ENCODE data around the gene DIDO1.
A peak's percentile ranks its signal among the peaks of the same experiment; 100 is the strongest.

Gene DIDO1

DNA sequence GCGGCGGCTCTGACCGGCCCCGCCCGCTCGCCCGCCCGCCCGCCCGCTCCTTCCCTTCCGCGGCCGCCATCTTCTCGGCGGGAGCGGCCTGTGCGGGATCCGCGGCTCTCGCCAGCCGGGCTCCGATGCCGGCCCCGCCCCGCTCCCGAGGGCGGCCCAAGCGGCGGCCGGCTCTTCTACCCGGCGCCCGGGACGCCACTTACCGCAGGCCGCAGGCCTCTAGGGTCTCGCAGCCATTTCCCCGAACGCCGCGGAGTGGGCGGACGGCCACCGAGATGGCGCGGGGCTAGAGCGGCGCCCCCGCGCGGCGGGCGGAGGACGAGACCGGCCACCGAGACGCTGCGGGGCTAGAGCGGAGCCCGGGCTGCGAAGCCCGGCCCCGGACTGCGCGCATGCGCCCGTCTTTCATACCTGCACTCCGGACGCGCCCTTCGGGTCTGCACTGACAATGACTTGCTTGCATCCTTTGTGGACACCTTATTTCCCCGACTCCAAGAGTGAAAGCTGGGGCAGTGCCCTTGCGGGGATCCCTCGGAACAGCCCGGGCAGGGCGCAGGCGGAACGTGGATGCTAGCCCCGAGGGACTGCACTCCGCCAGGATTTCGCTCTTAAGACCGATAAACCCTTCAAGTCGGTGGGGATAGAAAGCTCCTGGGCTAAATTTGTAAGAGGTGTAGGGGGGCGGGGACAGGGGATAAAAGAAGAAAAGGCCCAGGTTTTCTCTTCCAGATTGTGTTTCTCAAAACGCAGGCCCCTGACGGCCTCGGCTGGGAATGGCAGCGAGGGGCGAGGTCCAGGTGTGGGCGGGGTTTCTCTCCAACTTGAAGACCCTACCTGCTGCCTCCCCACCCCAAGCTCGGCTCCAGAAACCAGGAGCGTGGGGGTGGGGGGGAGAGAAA, at the start of gene DIDO1:
TSS of gene DIDO1 (minus strand) at position 277 of the 899 bp plus-strand sequence.
- H3K36me3 Mint-ChIP-seq, result peaks cover 33% of the 10 kb centered on the region
- DNase-seq (ENCODE audit: low spot score in 2 of 2) (peak; percentile 92 to 94), ATAC-seq (peak; percentile 87)
- H3K4me1 Mint-ChIP-seq, result peaks cover 71% of the 10 kb centered on the region
- H3K27ac Mint-ChIP-seq, result peak within 1 kb of the TSS; percentile 96
- peak within 1 kb of the TSS; percentile 89 for H3K4me3 Mint-ChIP-seq
- H3K9me3 Mint-ChIP-seq, result no peaks in the 10 kb centered on the region

DNA sequence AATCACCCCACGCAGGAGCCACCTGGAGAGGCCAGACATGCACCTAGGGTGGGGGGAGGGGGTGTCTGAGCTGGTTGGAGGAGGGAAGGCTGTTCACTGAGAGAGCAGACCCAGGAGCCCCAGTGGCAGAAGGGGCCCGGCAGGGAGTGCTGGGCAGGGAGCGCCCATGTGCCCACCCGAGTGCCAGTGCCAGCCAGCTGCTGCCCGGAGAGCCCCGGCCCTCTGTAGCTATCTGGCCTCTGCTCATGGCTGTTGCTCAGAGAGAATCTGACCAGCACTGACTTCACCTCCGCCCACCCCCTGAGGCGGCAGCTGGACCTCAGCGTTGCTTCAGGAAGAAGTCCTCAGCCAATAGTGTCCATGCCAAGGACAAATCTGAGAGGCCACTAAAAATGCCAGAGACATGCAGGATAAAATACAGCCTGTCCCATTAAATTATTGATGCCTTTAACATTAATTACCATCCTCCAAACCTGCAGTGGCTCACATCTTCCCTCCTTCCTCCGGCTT, 49.0 kb upstream of the DIDO1 start:
- Mint-ChIP-seq H3K36me3 (peaks cover 11% of the 10 kb centered on the region), H3K4me1 (peaks cover 39% of the 10 kb centered on the region), H3K9me3 (no peaks in the 10 kb centered on the region), H3K4me3 (no peak overlapping the region), H3K27ac (no peak overlapping the region)
- no peak for ATAC-seq
- no peak for DNase-seq (ENCODE audit: low spot score in 2 of 2)

DNA sequence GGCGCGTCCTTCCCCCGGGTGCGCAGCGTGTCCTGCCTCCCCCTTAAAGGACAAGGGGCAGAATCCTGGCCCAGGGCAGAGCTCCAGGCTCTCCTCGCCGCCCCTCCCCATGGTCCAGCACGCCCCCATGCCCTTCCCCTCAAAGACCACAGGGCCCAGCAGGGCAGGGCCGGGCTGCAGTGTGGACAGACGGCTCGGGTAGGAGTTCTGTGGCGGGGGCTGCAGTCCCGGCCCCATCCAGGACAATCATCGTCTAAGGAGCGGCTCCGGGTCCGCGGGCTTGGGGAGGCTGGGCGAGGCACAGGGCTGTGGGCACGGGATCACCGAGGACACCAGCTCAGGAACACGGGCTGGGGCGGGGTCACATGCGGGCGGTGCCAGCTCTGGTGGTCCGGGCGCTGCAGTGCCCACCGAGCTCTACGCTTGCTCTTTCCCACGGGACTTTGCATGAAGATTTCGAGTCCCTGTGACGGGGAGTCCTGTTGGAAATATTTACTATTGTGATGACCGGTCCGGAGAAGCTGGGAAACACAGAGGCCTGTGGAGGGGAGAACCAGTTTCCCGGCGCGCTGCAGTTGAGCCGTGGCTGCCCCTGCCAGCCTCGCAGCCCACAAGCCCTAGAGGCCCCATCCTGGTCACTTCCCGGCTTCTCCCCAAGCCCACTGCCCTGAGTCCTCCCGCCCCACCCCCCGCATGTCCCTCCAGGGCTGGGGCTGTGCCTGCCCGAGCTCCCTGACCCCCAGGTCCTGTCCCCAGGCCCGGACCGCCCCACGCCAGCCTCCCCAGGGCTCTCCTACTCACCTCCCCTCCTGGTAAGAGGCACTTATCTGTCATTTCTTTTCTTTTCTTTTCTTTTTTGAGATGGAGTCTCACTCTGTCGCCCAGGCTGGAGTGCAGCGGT, 46.8 kb upstream of the DIDO1 start:
- Mint-ChIP-seq H3K4me1 (peaks cover 33% of the 10 kb centered on the region), H3K4me3 (peak overlapping the region; percentile 64), H3K36me3 (peaks cover 11% of the 10 kb centered on the region), H3K9me3 (no peaks in the 10 kb centered on the region), H3K27ac (peak overlapping the region; percentile 5)
- ATAC-seq, result no peak
- no peak for DNase-seq (ENCODE audit: low spot score in 2 of 2)

DNA sequence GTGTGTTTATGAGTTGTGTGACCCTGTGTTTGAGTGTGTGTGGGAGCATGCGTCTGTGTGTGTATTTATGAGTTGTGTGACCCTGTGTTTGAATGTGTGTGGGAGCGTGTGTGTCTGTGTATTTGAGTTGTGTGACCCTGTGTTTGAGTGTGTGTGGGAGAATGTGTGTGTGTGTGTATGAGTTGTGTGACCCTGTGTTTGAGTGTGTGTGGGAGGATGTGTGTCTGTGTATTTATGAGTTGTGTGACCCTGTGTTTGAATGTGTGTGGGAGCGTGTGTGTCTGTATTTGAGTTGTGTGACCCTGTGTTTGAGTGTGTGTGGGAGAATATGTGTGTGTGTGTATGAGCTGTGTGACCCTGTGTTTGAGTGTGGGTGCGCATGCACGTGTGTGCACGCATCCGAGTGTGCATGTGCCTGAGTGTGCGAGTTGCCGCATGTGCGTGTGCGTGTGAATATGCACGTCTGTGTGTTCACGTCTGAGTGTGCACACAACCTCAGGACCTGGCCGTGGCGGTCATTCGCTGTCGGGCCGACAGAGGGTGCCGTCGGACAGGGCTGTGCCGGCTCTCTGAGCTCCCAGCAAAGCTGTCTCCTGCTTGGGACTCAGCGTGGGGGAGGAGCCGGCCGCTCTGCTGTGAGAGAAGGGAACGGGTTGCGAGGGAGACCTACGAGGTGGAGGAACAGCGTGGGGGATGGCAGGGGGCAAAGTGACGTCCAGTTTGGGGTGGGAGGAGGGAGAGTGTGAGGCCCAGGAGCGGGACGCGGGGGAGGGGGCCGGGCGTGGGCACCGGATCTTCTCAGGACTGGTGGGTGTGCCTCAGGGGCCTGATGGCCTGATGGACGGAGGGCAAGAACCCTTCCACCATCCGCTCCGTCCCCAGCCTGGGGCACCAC, 45.9 kb upstream of the DIDO1 start:
- Mint-ChIP-seq H3K9me3 (no peaks in the 10 kb centered on the region), H3K27ac (peak overlapping the region; percentile 5), H3K36me3 (peaks cover 11% of the 10 kb centered on the region), H3K4me3 (peak overlapping the region; percentile 64), H3K4me1 (peaks cover 24% of the 10 kb centered on the region)
- DNase-seq (ENCODE audit: low spot score in 2 of 2), result peak; percentile 84 to 90
- peak; percentile 93 for ATAC-seq

DNA sequence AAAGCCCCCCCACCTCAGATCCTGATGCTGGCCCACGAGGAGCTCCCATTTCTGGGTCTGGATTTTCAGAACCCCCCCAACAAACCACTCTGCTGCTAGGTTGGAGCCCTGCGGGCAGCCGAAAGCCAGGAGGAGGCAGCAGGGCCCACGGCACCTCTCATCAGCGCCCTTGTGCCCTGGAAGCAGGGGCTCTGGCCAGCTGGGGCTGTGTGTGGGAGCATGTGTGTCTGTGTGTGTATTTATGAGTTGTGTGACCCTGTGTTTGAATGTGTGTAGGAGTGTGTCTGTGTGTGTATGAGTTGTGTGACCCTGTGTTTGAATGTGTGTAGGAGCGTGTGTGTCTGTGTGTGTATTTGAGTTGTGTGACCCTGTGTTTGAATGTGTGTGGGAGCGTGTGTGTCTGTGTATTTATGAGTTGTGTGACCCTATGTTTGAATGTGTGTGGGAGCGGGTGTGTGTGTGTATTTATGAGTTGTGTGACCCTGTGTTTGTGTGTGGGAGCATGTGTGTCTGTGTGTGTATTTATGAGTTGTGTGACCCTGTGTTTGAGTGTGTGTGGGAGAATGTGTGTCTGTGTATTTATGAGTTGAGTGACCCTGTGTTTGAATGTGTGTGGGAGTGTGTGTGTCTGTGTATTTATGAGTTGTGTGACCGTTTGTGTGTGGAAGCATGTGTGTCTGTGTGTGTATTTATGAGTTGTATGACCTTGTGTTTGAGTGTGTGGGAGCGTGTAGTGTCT, 45.1 kb upstream of the DIDO1 start:
- peaks cover 24% of the 10 kb centered on the region for H3K4me1 Mint-ChIP-seq
- H3K9me3 Mint-ChIP-seq, result no peaks in the 10 kb centered on the region
- ATAC-seq (no peak), DNase-seq (ENCODE audit: low spot score in 2 of 2) (no peak)
- H3K36me3 Mint-ChIP-seq, result peaks cover 11% of the 10 kb centered on the region
- H3K27ac Mint-ChIP-seq, result peak overlapping the region; percentile 5
- H3K4me3 Mint-ChIP-seq, result peak overlapping the region; percentile 64

- Mint-ChIP-seq H3K4me1 (peaks cover 26% of the 10 kb centered on the region), H3K9me3 (no peaks in the 10 kb centered on the region), H3K36me3 (peaks cover 11% of the 10 kb centered on the region), H3K4me3 (no peak overlapping the region), H3K27ac (no peak overlapping the region)
- ATAC-seq (no peak), DNase-seq (ENCODE audit: low spot score in 2 of 2) (no peak)
Observed at GRCh38 chr20:62970307-62971210, 44.3 kb upstream of the DIDO1 start.

- Mint-ChIP-seq H3K9me3 (no peaks in the 10 kb centered on the region), H3K4me1 (peaks cover 27% of the 10 kb centered on the region), H3K27ac (no peak overlapping the region), H3K4me3 (no peak overlapping the region), H3K36me3 (peaks cover 11% of the 10 kb centered on the region)
- no peak for ATAC-seq
- no peak for DNase-seq (ENCODE audit: low spot score in 2 of 2)
Observed at GRCh38 chr20:62969939-62970306, 43.6 kb upstream of the DIDO1 start.

- Mint-ChIP-seq H3K36me3 (peaks cover 6% of the 10 kb centered on the region), H3K4me3 (no peak overlapping the region), H3K27ac (no peak overlapping the region), H3K4me1 (peaks cover 27% of the 10 kb centered on the region), H3K9me3 (no peaks in the 10 kb centered on the region)
- ATAC-seq, result no peak
- no peak for DNase-seq (ENCODE audit: low spot score in 2 of 2)
Observed at GRCh38 chr20:62969179-62969760, 43.0 kb upstream of the DIDO1 start.

DNA sequence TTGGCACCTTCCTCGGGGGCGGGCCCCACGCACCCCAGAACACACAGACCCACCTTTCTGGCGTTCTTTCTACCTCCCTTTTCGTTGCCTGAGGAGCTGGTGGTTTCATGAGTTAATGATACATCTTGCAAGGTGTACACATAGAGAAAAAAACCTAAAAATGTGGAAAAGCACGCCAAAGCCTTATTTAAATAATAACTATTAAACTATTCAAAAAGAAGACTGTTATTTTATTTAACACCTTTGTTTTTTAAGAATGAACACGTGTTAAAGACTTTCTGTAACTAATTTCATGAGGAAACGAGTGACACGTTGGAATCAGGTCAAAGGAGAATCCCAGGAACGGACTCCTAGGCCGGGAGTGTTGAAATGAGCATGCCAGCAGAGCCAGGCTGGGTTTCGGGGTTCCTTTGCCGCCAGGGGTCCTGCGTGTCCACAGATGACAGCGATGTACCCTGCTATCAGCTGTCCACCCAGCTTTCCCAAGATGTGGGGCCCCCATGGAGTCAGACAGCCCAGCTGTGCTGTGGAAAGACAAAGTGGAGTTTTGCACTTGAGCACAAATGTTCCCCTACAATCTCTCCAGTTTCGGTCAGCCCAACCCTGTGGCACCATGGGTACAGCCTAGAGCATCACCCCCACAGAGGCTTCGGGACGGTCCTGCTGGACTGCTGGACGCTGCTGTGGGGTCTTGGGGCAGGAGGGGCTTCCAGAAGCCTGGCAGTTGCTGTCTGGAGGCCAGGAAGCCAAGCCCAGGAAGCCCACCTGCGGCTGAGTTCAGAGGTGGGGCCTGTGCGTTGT, 42.3 kb upstream of the DIDO1 start:
- H3K4me3 Mint-ChIP-seq, result no peak overlapping the region
- H3K27ac Mint-ChIP-seq, result no peak overlapping the region
- ATAC-seq (no peak), DNase-seq (ENCODE audit: low spot score in 2 of 2) (no peak)
- H3K36me3 Mint-ChIP-seq, result peaks cover 6% of the 10 kb centered on the region
- H3K9me3 Mint-ChIP-seq, result no peaks in the 10 kb centered on the region
- peaks cover 25% of the 10 kb centered on the region for H3K4me1 Mint-ChIP-seq

DNA sequence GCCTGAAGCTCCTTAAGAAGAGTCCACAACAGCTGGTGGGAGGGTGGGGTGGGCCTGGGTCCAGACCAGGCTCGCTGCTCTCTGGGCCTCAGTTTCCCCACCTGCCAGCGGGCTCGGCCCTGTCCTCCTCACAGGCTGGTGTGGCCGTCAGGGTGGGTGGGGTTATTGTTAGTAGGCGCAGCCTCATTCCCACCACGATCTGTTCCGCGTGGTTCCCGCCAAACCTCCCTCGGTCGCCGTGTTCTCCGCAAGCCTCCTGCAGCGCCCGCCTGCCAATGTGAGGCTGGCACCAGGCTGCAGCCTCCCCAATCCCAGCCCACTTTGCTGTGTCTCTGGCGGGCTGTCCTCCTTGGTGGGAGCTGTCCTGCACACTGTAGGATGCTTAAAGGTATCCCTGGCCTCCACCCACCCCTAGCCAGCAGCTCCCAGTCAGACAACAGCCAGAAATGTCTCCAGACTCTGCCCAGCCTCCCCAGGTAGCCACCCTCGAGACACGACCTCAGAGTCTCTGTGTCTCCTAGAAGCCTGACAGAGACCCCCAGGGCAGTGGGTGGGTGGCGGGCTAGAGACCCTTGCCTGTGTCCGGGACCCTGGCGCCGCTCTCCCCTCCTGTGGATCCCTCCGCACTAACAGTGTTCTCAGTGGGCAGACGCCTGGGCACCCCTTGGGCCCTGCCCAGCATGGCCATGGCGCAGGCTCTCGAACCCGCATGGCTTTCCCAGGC, 41.5 kb upstream of the DIDO1 start:
- no peak overlapping the region for H3K27ac Mint-ChIP-seq
- no peaks in the 10 kb centered on the region for H3K9me3 Mint-ChIP-seq
- peaks cover 6% of the 10 kb centered on the region for H3K36me3 Mint-ChIP-seq
- DNase-seq (ENCODE audit: low spot score in 2 of 2) (no peak), ATAC-seq (no peak)
- H3K4me1 Mint-ChIP-seq, result peaks cover 20% of the 10 kb centered on the region
- H3K4me3 Mint-ChIP-seq, result no peak overlapping the region

GRCh38 chr20:62967149-62967501, 40.8 kb upstream of the DIDO1 start:
- no peak for ATAC-seq
- Mint-ChIP-seq H3K9me3 (no peaks in the 10 kb centered on the region), H3K36me3 (peaks cover under 1% of the 10 kb centered on the region), H3K27ac (no peak overlapping the region), H3K4me3 (no peak overlapping the region), H3K4me1 (peaks cover 14% of the 10 kb centered on the region)
- no peak for DNase-seq (ENCODE audit: low spot score in 2 of 2)
